GM23338 (cell line): ENCODE measurements around the gene SIRT2. TPM values are rescaled to one million over a fixed set of nuclear protein-coding genes. Genes with fewer than 3 reads are reported as not detected.

Source experiments
- ATAC-seq: fragments of 200-7000 bp; cut with Tn5 transposase; 3 replicates; pipeline ENCODE4 v1.9.1; 2020
- DNase-seq: peaks from one replicate; pipeline ENCODE4 v3.0.0-alpha.2; 2015; ENCODE audit warnings: low spot score
- H2AFZ ChIP-seq: fragments of 200-600 bp; sonication (generic); 2 replicates; pipeline ENCODE4 v1.8.0; 2016; ENCODE audit warnings: antibody characterized with exemption, mild to moderate bottlenecking, moderate library complexity
- H3F3A ChIP-seq: fragments of 200-600 bp; sonication (generic); replicated peaks from 2 replicates; pipeline ENCODE4 v1.8.0; 2017; ENCODE audit warnings: antibody characterized with exemption, mixed run types, low read depth
- H3K27ac ChIP-seq: fragments of 200-600 bp; sonication (generic); 2 replicates; pipeline ENCODE4 v1.6.1; 2016; ENCODE audit warnings: low read depth
- H3K27me3 ChIP-seq: fragments of 200-600 bp; sonication (generic); 2 replicates; pipeline ENCODE4 v1.8.0; 2016; ENCODE audit warnings: mild to moderate bottlenecking, mixed run types, moderate library complexity; ENCODE audit not compliant: insufficient read depth
- H3K36me3 ChIP-seq: fragments of 200-600 bp; sonication (generic); 2 replicates; pipeline ENCODE4 v1.8.0; 2016; ENCODE audit warnings: mild to moderate bottlenecking; ENCODE audit not compliant: insufficient read depth
- H3K4me1 ChIP-seq: fragments of 200-600 bp; sonication (generic); 2 replicates; pipeline ENCODE4 v1.8.0; 2016; ENCODE audit warnings: mild to moderate bottlenecking, moderate library complexity; ENCODE audit not compliant: insufficient read depth
- H3K4me2 ChIP-seq: fragments of 200-600 bp; sonication (generic); 2 replicates; pipeline ENCODE4 v1.7.1; 2017; ENCODE audit warnings: mixed run types
- H3K4me3 ChIP-seq: fragments of 200-600 bp; sonication (generic); 2 replicates; pipeline ENCODE4 v1.6.1; 2016; ENCODE audit warnings: mixed run types
- H3K79me2 ChIP-seq: fragments of 200-600 bp; sonication (generic); replicated peaks from 2 replicates; pipeline ENCODE4 v1.8.0; 2017; ENCODE audit warnings: mild to moderate bottlenecking; ENCODE audit not compliant: insufficient read depth
- H3K9me2 ChIP-seq: fragments of 200-600 bp; sonication (generic); 2 replicates; pipeline ENCODE4 v1.8.0; 2017; ENCODE audit not compliant: insufficient read depth
- H4K20me1 ChIP-seq: fragments of 200-600 bp; sonication (generic); replicated peaks from 2 replicates; pipeline ENCODE4 v1.8.0; 2017; ENCODE audit warnings: mild to moderate bottlenecking; ENCODE audit not compliant: insufficient read depth
- H3K27ac Mint-ChIP-seq: 2 replicates; pipeline ENCODE4 v1.8.0; 2020; ENCODE audit warnings: inconsistent platforms, mild to moderate bottlenecking, moderate library complexity, mixed read lengths
- H3K27me3 Mint-ChIP-seq: 3 replicates; pipeline ENCODE4 v1.8.0; 2022; ENCODE audit warnings: low read depth, mild to moderate bottlenecking, moderate library complexity, mixed read lengths, inconsistent platforms; ENCODE audit not compliant: insufficient read depth, poor library complexity
- H3K36me3 Mint-ChIP-seq: 3 replicates; pipeline ENCODE4 v1.8.0; 2021; ENCODE audit warnings: low read depth, mild to moderate bottlenecking, inconsistent platforms, moderate library complexity, mixed read lengths
- H3K4me1 Mint-ChIP-seq: 3 replicates; pipeline ENCODE4 v1.8.0; 2020; ENCODE audit warnings: mild to moderate bottlenecking, inconsistent platforms, mixed read lengths
- H3K4me3 Mint-ChIP-seq: 3 replicates; pipeline ENCODE4 v1.8.0; 2021; ENCODE audit warnings: moderate library complexity, mild to moderate bottlenecking, inconsistent platforms, mixed read lengths
- H3K9me3 Mint-ChIP-seq: 3 replicates; pipeline ENCODE4 v1.8.0; 2020; ENCODE audit warnings: moderate library complexity, mild to moderate bottlenecking, inconsistent platforms, mixed read lengths
- CREB1 ChIP-seq: fragments of 250-450 bp; sonication (Bioruptor Pico); IDR thresholded peaks from 2 replicates; pipeline ENCODE4 v1.5.0; 2020; ENCODE audit warnings: low read depth, mild to moderate bottlenecking, moderate library complexity
- CTCF ChIP-seq, 2 experiments: fragments of 200-600 bp in 1 of 2; sonication (generic) in 1 of 2; conservative IDR thresholded peaks; 2 replicates each; pipeline versions ENCODE4 v1.5.1 to v1.6.1; 2016 to 2017; ENCODE audit warnings: antibody characterized with exemption in 2 of 2, low read depth in 2 of 2, mild to moderate bottlenecking in 2 of 2, moderate library complexity in 1 of 2
- JUNB ChIP-seq: IDR thresholded peaks from one replicate; pipeline ENCODE4 v1.6.1; 2016; ENCODE audit warnings: antibody characterized with exemption; ENCODE audit not compliant: unreplicated experiment
- POLR2AphosphoS5 ChIP-seq: IDR thresholded peaks from 2 replicates; pipeline ENCODE4 v1.6.1; 2016; ENCODE audit warnings: antibody characterized with exemption, low read depth
- polyA plus RNA-seq: library from polyadenylated mRNA; unstranded; fragments of >200 nt; fragmentation: Nextera tagmentation; extraction: Ambion mirVana; gene quantifications from 2 replicates; pipeline ENCODE4 v1.2.1, GENCODE V29; 2016
- total RNA-seq: library from RNA; depleted of rRNA; stranded (reverse); fragments of >200 nt; shearing (Covaris generic); gene quantifications from 2 replicates; pipeline ENCODE4 v1.2.3, GENCODE V29; 2014

The SIRT2 gene
- total and polyA plus RNA-seq, 2 experiments from 2014 or later: 2.7 to 8.4 TPM

DNA sequence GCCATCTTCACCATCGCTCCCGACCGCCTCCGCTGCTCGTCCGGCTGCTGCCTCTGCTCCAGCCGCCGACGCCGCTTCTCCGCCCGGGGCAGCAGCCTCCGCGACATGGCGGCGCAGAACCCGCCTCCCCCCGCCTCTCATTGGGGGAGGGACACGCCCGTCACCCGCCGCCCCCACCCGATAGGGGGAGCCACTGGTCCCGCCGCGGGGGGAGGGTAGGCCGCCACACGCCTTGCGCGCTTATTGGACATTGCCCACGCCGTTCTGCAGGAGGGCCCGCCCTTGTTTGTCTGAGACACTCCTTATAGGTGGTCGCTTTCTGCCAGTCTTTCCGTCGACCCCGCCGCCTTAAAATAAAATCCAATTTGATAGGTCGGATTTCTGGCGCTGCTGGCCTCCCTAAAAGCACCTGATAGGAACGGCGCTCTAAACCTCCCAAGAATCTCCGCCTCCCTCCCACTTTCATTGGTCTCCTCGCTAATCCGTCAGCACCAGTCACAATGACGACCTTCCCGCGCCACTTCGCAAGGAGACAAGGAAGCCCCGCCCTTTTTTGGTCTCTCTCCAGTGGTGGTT lies 49.5 kb downstream of the SIRT2 start, which contains the start of gene HNRNPL:
Gene HNRNPL (minus strand): TSS at position 127 of the 576 bp plus-strand sequence. CDS start 20 bp downstream, at position 107.
- peaks cover 38% of the 10 kb centered on the region for H3K27me3 Mint-ChIP-seq
- Histone ChIP-seq H3K9me2 (no peaks in the 10 kb centered on the region), H3K4me2 (peak within 1 kb of the TSS; percentile 95), H3K79me2 (peaks cover 43% of the 10 kb centered on the region), H4K20me1 (peaks cover 32% of the 10 kb centered on the region), H3F3A (peaks cover 43% of the 10 kb centered on the region), H3K27ac (peak within 1 kb of the TSS; percentile 98), H3K4me1 (peaks cover 11% of the 10 kb centered on the region; the same call in 1 of the 2 replicates), H3K27me3 (no peaks in the 10 kb centered on the region), H2AFZ (no peak within 1 kb of the TSS), H3K4me3 (peak within 1 kb of the TSS; percentile 72), H3K36me3 (peaks cover 31% of the 10 kb centered on the region)
- peaks cover 27% of the 10 kb centered on the region for H3K4me1 Mint-ChIP-seq
- ATAC-seq (peak; percentile 60), DNase-seq (peak; percentile 100)
- H3K27ac Mint-ChIP-seq: peak within 1 kb of the TSS; percentile 99
- peak within 1 kb of the TSS; percentile 92 for H3K4me3 Mint-ChIP-seq
- peaks cover 46% of the 10 kb centered on the region for H3K36me3 Mint-ChIP-seq
- peaks cover 8% of the 10 kb centered on the region; the same call in 2 of the 3 replicates for H3K9me3 Mint-ChIP-seq
- peak; percentile 87 for TF ChIP-seq POLR2AphosphoS5
- peak; percentile 96 for TF ChIP-seq CREB1 (CRISPR knock-in tag)
- TF ChIP-seq CTCF (conservative IDR thresholded peaks at IDR 0.05; ENCODE audit: low read depth in 2 of 2): peak; percentile 14 to 22; a peak in 2 of 4 replicates
- TF ChIP-seq JUNB: no peak

DNA sequence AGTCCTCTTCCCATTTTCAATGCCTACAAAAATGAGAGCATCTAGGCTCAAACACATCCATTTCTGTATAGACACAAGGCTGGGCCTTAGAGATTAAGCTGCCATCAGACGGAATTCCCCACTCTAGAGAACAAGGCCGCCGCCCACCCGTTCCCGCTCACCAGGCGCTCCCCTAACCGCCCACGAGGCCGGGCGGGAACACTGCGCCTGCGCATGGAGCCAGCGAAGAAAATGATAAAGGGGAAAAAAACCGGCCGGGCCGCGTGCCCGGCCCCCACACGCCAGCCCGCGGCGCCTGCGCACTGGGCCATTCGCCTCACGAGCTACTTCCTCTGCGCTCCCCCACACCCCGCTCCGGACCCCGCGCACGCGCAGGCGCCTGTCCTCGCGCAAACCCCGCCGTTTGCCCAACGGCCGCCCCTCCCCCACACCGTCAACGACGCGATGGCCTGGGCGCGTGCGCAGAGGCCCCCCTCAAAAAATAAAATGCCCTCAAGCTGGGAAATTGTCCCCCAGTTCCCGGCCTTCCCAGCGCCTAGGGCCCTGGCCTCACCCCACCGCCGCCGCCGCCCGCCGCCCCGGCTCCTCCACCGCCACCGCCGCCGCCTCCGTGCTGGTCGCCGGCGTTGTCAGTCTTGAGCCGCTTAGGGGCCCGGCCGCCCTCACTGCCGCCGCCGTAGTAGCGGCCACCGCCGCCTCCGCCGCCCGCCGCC lies 50.1 kb downstream of the SIRT2 start:
- Histone ChIP-seq H3K79me2 (peaks cover 50% of the 10 kb centered on the region), H3F3A (peaks cover 50% of the 10 kb centered on the region)

More for the DNA sequence above, 50.1 kb downstream of the SIRT2 start:
- no peak for TF ChIP-seq CTCF (conservative IDR thresholded peaks at IDR 0.05; ENCODE audit: low read depth in 2 of 2)
- peak; percentile 79 for TF ChIP-seq CREB1 (CRISPR knock-in tag)
- peak overlapping the region; percentile 72 for H3K4me3 ChIP-seq
- peaks cover 37% of the 10 kb centered on the region for H3K36me3 ChIP-seq
- Mint-ChIP-seq H3K36me3 (peaks cover 51% of the 10 kb centered on the region), H3K4me3 (peak overlapping the region; percentile 92), H3K4me1 (peaks cover 29% of the 10 kb centered on the region), H3K9me3 (peaks cover 8% of the 10 kb centered on the region; the same call in 2 of the 3 replicates), H3K27me3 (peaks cover 40% of the 10 kb centered on the region), H3K27ac (peak overlapping the region; percentile 99)
- peaks cover 38% of the 10 kb centered on the region for H4K20me1 ChIP-seq
- peak overlapping the region; percentile 98 for H3K27ac ChIP-seq
- H3K4me1 ChIP-seq: peaks cover 11% of the 10 kb centered on the region; the same call in 1 of the 2 replicates
- H3K27me3 ChIP-seq: no peaks in the 10 kb centered on the region
- peak; percentile 94 for DNase-seq
- H3K4me2 ChIP-seq: peak overlapping the region; percentile 95
- no peaks in the 10 kb centered on the region for H3K9me2 ChIP-seq
- H2AFZ ChIP-seq: no peak overlapping the region
- ATAC-seq: peak; percentile 9
